HG03378 (cell line): ENCODE results near the gene PCDHGA12.
"Not testable (repeated sequence)": the region's sequence is repeated elsewhere in the genome, so short reads cannot be mapped to it uniquely, and the experiment has no call there.

Source experiments
- ATAC-seq: cut with Tn5 transposase; IDR thresholded peaks from one replicate; pipeline ENCODE4 v1.9.1; 2021; ENCODE audit warnings: mild to moderate bottlenecking, moderate library complexity; ENCODE audit not compliant: unreplicated experiment

The PCDHGA12 gene

GRCh38 chr5:141407790-141408505, 22.4 kb upstream of the PCDHGA12 start, which contains the start of gene PCDHGB6:
Gene PCDHGB6, plus strand, starts transcription at chr5:141408021. Its CDS starts 182 bp downstream, at chr5:141408203.
- ATAC-seq: not testable (repeated sequence)

- ATAC-seq: no peak
Measured at GRCh38 chr5:141409598-141410306, 20.6 kb upstream of the PCDHGA12 start.

GRCh38 chr5:141411575-141411974, 18.7 kb upstream of the PCDHGA12 start:
- ATAC-seq: no peak

GRCh38 chr5:141412854-141413539, 17.3 kb upstream of the PCDHGA12 start, which contains the start of gene PCDHGA10:
Gene PCDHGA10, plus strand, starts transcription at chr5:141412987. Its CDS starts 189 bp downstream, at chr5:141413176.
- peak; percentile 70 for ATAC-seq

GRCh38 chr5:141413540-141414069, 16.7 kb upstream of the PCDHGA12 start:
- no peak for ATAC-seq

- not testable (repeated sequence) for ATAC-seq
Measured at GRCh38 chr5:141414548-141415274, 15.6 kb upstream of the PCDHGA12 start.

GRCh38 chr5:141415275-141415618, 15.1 kb upstream of the PCDHGA12 start:
- ATAC-seq: not testable (repeated sequence)

- peak; percentile 71 for ATAC-seq
Measured at GRCh38 chr5:141417494-141418172, 12.7 kb upstream of the PCDHGA12 start, which contains the start of gene PCDHGB7. Gene PCDHGB7, plus strand, starts transcription at chr5:141417677. Its CDS starts 183 bp downstream, at chr5:141417860.

- no peak for ATAC-seq
Measured at GRCh38 chr5:141419074-141419880, 11.0 kb upstream of the PCDHGA12 start.

- ATAC-seq: peak; percentile 50
Measured at GRCh38 chr5:141420855-141421488, 9.3 kb upstream of the PCDHGA12 start, which contains the start of gene PCDHGA11. Gene PCDHGA11, plus strand, starts transcription at chr5:141421051. Its CDS starts 177 bp downstream, at chr5:141421228.

GRCh38 chr5:141421489-141421855, 8.8 kb upstream of the PCDHGA12 start:
- ATAC-seq: no peak

GRCh38 chr5:141422742-141423291, 7.5 kb upstream of the PCDHGA12 start:
- ATAC-seq: no peak

- no peak for ATAC-seq
Measured at GRCh38 chr5:141427783-141428426, 2.4 kb upstream of the PCDHGA12 start.

GRCh38 chr5:141431286-141431685, 979 bp downstream of the PCDHGA12 start:
- ATAC-seq: no peak

- ATAC-seq: not testable (repeated sequence)
Measured at GRCh38 chr5:141432308-141432707, 2.0 kb downstream of the PCDHGA12 start.

GRCh38 chr5:141432726-141433125, 2.4 kb downstream of the PCDHGA12 start:
- not testable (repeated sequence) for ATAC-seq

GRCh38 chr5:141434006-141434405, 3.7 kb downstream of the PCDHGA12 start:
- ATAC-seq: no peak

GRCh38 chr5:141437221-141437620, 6.9 kb downstream of the PCDHGA12 start:
- ATAC-seq: no peak
